Epithelial cell of proximal tubule (primary cell): ENCODE data around the gene MYCBP2. TPM values are rescaled to one million over a fixed set of nuclear protein-coding genes. Genes with fewer than 3 reads are reported as not detected.

Experiments
- DNase-seq: peaks from one replicate; pipeline ENCODE4 v3.0.0-alpha.2; 2011; ENCODE audit warnings: low read depth
- H3K4me3 ChIP-seq: 2 replicates; pipeline ENCODE4 v1.5.1; 2011; ENCODE audit warnings: low read depth, mild to moderate bottlenecking, low read length
- total RNA-seq: library from RNA; depleted of rRNA; stranded (reverse); fragments of >200 nt; gene quantifications from 2 replicates; pipeline ENCODE4 v1.2.3, GENCODE V29; 2015
- TF ChIP-seq, protein P1 (sequence below): conservative IDR thresholded peaks from 2 replicates; pipeline ENCODE4 v1.5.1; 2012; ENCODE audit warnings: low read depth, mild to moderate bottlenecking, low read length

Gene MYCBP2
- total RNA-seq, 1 donor from 2014 or later, result 32.3 TPM

DNA sequence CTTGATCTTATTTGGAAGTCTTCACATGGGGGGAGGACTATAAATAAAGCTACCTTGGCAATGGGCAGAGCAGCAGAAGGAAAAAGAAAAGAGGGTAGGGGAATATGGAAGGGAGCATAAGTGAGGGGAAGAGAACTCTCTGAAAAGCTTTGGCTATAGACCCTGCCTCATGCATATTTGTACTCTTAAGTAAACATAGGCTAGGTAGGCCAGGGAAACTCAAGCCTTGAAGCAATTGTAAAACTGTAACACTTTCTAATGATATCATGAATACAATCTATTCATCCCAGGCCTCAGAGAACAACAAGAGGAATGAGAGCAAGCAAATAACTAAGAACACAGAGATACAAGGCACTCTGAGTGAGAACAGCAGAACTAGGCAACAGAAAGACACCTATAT, 20.4 kb downstream of the MYCBP2 start:
- H3K4me3 ChIP-seq, result no peak overlapping the region
- no peak for DNase-seq
- TF ChIP-seq, protein P1, sequence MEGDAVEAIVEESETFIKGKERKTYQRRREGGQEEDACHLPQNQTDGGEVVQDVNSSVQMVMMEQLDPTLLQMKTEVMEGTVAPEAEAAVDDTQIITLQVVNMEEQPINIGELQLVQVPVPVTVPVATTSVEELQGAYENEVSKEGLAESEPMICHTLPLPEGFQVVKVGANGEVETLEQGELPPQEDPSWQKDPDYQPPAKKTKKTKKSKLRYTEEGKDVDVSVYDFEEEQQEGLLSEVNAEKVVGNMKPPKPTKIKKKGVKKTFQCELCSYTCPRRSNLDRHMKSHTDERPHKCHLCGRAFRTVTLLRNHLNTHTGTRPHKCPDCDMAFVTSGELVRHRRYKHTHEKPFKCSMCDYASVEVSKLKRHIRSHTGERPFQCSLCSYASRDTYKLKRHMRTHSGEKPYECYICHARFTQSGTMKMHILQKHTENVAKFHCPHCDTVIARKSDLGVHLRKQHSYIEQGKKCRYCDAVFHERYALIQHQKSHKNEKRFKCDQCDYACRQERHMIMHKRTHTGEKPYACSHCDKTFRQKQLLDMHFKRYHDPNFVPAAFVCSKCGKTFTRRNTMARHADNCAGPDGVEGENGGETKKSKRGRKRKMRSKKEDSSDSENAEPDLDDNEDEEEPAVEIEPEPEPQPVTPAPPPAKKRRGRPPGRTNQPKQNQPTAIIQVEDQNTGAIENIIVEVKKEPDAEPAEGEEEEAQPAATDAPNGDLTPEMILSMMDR, result no peak

DNA sequence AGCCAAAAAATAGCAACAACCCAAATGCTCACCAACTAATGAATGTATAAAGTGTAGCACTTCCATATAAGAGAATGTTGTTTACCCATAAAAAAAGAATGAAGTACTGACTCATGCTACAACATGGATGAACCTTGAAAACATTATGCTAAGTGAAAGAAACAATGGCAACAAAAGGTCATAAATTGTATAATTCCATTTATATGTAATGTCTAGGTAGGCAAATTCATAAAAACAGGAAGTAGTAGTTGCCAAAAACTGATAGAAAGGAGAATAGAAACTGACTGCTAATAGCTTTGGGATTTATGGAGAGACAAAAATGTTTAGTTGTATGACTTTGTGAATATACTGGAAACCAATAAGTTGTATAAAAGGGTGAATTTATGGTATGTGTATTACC, 21.6 kb downstream of the MYCBP2 start:
- H3K4me3 ChIP-seq, result no peak overlapping the region
- DNase-seq, result no peak
- TF ChIP-seq, protein P1, result no peak

DNA sequence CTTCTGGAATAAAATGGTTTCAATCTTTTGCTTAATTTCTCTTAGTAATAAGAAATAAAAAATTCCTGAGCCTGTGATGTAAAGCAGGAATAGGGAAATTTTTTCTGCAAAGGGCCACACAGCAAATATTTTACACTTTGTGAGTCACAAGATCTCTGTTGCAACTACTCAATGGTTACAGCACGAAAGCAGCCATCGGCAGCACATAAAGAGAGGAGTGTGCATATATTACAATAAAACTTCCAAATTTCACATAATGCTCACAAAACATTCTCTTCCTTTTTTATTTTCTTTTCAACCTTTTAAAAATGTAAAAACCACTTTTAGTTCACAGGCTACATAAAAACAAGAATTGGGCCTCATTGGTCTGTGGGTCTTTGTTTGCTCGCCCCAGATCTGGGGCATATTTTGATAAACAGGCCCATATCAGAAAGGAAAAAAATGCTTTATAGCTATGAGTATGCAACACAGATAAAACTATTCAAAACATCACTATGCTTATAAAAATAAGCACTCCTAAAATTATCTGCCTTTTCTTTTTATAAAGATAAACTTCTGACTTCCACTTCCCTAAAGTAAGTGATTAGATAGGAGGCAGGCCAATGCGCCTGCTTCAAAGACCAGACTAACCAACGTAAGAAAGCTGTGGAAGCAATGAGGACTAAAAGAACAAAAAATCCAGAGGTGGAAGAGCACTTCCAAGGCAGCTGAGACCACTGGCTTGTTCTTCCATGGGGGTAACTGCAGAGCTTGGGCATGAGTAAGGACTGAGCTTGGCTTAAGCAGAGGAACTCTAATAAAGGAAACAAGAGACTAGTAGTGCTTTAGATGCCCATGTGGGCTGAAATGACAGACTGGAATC, 26.5 kb downstream of the MYCBP2 start:
- no peak for DNase-seq
- no peak overlapping the region for H3K4me3 ChIP-seq
- TF ChIP-seq, protein P1, result no peak

DNA sequence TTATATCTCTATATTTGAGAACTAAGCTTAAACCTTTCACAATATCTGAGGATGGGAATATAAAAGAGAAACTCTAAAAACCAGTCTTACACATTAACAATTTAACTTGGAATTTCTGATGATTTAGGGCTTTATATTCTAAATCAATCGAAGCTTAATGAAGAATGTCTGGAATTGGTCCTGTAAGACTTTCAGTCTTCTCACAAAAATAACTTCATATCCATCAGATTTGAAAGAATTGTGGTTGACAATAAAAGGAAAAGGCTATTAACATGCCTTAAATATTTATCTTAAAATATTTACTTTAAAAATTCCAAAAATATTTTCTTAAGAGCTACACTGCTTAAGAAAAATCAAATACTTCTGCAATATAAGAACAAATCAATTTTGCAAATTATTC, 27.3 kb downstream of the MYCBP2 start:
- TF ChIP-seq, protein P1, result no peak
- DNase-seq, result no peak
- H3K4me3 ChIP-seq, result no peak overlapping the region

DNA sequence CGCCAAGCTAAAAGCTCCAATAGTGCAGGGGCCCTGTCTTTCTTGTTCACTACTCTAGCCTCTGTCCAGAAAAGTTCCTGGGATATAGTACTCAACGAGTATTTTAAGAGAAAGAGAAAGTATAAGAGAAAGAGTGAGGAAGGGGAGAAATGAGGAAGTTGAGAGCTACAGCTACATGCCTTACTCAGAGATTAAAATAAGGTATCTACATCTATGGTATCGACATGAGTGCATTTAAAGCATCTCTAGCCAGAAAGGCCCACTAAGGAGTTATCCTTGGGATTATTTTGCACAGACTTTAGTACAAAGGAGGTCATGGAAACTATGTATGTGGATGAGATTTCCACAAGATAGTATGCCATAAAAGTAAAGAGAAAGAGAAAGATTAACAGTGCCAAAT, 28.5 kb downstream of the MYCBP2 start:
- no peak overlapping the region for H3K4me3 ChIP-seq
- TF ChIP-seq, protein P1, result no peak
- no peak for DNase-seq

DNA sequence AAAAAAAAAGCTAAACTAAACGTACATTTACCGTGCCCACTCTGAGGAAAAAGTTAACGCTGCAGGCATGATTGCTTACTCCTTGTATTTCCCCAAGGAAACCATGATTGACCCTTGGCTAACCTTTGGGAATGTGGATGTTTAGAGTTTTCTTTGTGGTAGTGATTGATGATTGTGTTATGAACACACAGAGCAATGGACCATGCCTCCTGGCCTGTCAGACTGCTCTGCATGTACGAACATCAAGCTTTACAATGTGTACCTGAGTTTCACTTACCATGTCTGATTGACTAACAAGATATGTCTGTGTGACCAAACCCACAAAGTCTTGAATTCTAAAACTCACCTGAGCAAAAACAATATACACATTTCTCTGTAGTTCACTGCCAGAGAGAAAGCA, 35.1 kb downstream of the MYCBP2 start:
- DNase-seq, result no peak
- H3K4me3 ChIP-seq, result no peak overlapping the region
- TF ChIP-seq, protein P1, result no peak

DNA sequence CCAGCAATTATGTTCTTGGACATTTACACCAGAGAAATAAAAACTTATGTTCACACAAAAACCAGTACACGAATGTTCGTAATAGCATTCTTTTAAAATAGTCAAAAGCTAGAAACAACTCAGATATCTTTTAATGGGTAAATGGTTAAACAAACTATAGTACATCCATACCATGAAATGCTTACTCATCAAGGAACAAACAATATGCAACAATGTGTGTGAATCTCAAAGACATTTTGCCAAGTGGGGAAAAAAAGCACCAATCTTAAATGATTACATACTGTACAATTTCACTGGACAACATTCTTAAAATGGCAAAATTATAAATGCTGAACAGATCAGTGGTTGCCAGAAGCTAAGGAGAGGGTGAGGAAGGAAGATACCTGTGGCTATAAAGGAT, 36.6 kb downstream of the MYCBP2 start:
- no peak for DNase-seq
- no peak overlapping the region for H3K4me3 ChIP-seq
- TF ChIP-seq, protein P1, result no peak
